ENCODE measurements around the gene TBX4. TPM values are rescaled to one million over a fixed set of nuclear protein-coding genes. Genes with fewer than 3 reads are reported as not detected.

The TBX4 gene
- total RNA-seq, 4 donors from 2014 or later, result 0.27 TPM; not detected in 3

DNA sequence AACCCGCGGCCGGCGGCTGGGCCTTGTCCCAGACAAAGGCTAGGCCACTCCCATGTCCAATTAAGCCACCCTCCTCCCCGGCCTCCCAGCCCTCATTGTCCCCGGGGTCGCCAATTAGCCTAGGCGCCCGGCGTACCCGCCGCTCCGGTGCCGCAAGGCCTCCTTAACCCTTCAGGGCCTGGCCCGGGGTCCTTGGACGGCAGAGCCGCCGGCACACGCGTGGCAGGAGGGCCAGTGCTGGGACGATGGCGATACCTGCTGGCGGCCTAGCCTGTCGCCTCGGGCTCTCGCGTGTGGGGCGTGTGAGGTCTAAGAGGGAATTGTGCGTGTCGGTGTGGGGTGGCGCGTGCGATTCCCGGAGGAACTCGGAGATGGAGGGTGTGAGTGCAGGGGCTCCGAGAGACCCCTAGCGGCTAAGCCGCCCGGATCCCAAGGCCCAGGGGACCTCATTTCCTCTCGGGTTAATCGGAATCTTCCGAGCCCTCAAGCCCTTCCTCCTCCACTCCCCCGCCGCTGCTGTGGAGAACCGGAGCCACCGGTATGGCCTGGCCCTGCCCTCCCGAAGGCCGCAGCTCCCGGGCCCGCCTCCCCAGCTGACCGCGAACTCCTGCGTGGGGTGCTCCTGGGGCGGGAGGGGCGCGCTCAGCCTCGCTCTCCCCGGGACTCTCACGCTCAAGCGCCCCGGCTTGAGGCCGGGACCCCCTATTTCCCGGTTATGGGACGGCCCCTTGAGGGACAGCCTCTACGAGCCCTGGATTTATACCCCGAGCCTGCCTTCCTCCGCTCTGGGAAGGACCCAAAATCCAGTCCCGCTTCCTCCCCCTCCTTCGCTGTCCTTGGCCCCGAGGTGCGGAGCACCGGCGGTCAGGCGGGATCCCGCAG, 40.7 kb upstream of the TBX4 start:
- peak overlapping the region; percentile 53 to 72 for H3K4me3 ChIP-seq
- H3K27me3 ChIP-seq, result peaks cover 27% of the 10 kb centered on the region
- peaks cover 0 to 9% of the 10 kb centered on the region in 2 donors for H3K36me3 ChIP-seq
- H3K4me1 ChIP-seq, result peaks cover 0 to 88% (median 33%) of the 10 kb centered on the region in 3 donors
- peak; percentile 46 for ATAC-seq
- no peaks in the 10 kb centered on the region for H3K9me3 ChIP-seq
- 0% methylated on average over 1 to 5 of the region's 75 CpGs for whole genome bisulfite sequencing, 2 donors (ENCODE audit: low coverage in 1 of 2)
- TF ChIP-seq POLR2AphosphoS5 (IDR thresholded peaks at IDR 0.05), result no peak
- TF ChIP-seq, protein P1, sequence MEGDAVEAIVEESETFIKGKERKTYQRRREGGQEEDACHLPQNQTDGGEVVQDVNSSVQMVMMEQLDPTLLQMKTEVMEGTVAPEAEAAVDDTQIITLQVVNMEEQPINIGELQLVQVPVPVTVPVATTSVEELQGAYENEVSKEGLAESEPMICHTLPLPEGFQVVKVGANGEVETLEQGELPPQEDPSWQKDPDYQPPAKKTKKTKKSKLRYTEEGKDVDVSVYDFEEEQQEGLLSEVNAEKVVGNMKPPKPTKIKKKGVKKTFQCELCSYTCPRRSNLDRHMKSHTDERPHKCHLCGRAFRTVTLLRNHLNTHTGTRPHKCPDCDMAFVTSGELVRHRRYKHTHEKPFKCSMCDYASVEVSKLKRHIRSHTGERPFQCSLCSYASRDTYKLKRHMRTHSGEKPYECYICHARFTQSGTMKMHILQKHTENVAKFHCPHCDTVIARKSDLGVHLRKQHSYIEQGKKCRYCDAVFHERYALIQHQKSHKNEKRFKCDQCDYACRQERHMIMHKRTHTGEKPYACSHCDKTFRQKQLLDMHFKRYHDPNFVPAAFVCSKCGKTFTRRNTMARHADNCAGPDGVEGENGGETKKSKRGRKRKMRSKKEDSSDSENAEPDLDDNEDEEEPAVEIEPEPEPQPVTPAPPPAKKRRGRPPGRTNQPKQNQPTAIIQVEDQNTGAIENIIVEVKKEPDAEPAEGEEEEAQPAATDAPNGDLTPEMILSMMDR (IDR thresholded peaks at IDR 0.05), result peak in 2 of 4 experiments; percentile 5 to 31
- H3K27ac ChIP-seq, result peak overlapping the region; percentile 64 to 94 (median 92)

DNA sequence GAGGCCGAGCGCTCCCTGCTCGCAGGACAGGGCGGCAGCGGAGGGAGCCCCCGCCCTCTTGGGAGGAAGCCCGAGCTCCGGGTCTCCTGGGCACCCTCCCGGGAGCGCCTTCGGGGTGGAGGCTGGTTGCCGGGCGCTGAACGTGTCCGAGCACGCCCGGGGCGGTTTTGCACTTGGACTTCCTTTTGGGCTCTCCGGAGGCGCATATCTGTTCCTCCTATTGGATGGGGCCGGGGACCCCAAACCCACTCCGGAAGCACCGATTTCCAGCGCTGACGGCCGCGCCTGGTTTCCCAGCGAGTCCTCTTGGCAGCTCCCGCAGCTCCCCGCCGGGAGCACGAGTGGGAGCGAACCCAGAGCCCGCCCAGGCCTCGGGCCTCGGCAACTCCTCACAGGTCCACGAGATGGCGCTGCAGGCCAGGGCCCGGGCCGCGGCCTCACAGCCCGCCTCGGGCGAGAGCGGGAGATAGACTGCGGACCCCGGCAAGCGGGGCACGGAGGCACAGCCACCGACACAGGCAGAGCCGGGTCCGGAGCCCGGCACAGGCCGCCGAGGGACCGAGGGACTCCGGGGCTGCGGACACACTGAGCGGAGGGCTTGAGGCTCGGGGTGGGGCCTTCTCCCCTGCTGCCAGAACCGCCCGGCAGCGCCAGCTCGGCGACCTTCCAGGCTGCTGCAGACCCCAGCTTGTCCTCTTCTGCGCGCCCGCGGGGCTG, 39.9 kb upstream of the TBX4 start:
- Histone ChIP-seq H3K4me3 (peak overlapping the region; percentile 53 to 72), H3K27ac (peak overlapping the region; percentile 64 to 94 (median 92)), H3K27me3 (peaks cover 27% of the 10 kb centered on the region), H3K9me3 (no peaks in the 10 kb centered on the region), H3K36me3 (peaks cover 0 to 9% of the 10 kb centered on the region in 2 donors), H3K4me1 (peaks cover 0 to 88% (median 40%) of the 10 kb centered on the region in 3 donors)
- no CpG with 5 or more reads among the region's 69 CpGs for WGBS, 2 donors (ENCODE audit: low coverage in 1 of 2)
- TF ChIP-seq EP300 (IDR thresholded peaks at IDR 0.05), result no peak
- peak; percentile 40 for TF ChIP-seq POLR2AphosphoS5 (IDR thresholded peaks at IDR 0.05)
- TF ChIP-seq, protein P1 (IDR thresholded peaks at IDR 0.05), result peak; percentile 98 to 99 (median 98)
- TF ChIP-seq POLR2A (IDR thresholded peaks at IDR 0.05), result peak in 1 of 2 donors; percentile 37
- peak; percentile 80 for ATAC-seq

DNA sequence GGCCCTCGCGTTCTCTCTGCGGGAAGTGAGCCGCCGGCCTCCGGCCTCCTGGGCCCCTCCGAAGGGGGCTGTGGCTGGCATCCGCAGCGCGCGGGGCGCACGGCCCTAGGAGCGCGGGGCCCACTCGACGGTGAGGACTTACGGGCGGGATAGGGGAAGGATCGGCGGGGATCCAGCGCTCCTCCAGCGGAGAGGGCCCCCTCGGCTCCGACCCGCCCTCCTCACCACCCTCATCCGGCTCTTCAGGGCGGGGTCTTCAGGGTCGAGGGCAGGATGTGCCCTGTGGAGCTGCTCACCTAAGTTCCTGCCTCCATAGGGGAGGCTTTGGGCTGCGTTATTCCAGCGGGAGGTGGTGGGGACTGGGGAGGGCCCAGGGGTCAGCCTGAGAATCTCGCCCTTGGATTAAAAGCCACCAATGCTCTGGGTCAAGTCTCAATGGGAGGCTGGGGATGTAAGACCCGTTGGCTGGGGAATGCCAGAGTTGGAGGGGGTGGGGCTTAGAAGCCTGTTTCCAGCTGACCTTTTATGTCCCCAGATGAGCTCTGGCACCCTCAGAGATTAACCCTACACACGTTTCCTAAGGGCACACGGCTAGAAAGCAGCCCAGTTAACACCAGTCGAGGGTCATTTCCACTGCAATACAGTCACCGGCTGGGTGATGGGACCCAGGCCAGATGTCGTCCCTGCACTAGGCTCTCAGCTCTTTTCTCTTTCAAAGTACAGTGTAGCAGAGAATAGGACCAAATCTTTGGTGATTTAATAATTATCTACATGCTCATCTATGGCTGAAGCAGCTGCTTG, 39.2 kb upstream of the TBX4 start:
- Histone ChIP-seq H3K4me1 (peaks cover 0 to 83% (median 40%) of the 10 kb centered on the region in 3 donors), H3K4me3 (peak overlapping the region; percentile 53 to 72), H3K27me3 (peaks cover 21% of the 10 kb centered on the region), H3K9me3 (no peaks in the 10 kb centered on the region), H3K36me3 (peaks cover 0 to 6% of the 10 kb centered on the region in 2 donors), H3K27ac (peak overlapping the region; percentile 64 to 94 (median 92))
- ATAC-seq, result peak; percentile 0
- TF ChIP-seq EP300 (IDR thresholded peaks at IDR 0.05) (no peak), POLR2A (IDR thresholded peaks at IDR 0.05) (no peak), POLR2AphosphoS5 (IDR thresholded peaks at IDR 0.05) (no peak)
- TF ChIP-seq, protein P1 (IDR thresholded peaks at IDR 0.05), result no peak
- WGBS, 2 donors (ENCODE audit: low coverage in 1 of 2), result 0 to 48% methylated on average over 1 to 3 of the region's 38 CpGs

DNA sequence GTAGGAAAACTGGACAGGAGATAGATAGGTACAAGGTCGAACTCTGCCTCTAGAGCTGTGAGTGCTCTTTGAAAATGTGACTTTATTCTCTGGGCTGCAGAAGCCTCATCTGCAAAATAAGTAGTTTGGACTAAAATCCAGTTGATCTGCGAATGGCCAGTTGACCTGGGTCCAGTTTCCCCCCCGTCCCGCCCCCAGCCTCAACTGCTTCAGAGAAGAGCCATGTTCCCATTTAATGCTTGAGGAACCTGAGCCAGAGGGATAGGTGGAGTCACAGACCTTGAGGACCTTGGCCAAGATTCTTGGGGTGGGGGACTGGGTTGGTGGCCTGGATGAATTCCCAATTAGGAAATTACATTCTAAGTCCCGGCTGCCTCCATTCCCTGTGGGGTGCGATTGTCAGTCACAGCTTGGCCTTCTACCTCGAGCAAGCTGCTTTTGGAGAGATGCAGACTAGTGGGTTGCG, 38.5 kb upstream of the TBX4 start:
- Histone ChIP-seq H3K27ac (peak overlapping the region in 3 of 4 donors; percentile 90 to 94 (median 94)), H3K36me3 (no peaks in the 10 kb centered on the region), H3K27me3 (peaks cover 17% of the 10 kb centered on the region), H3K4me3 (peak overlapping the region in 1 of 2 donors; percentile 72), H3K9me3 (no peaks in the 10 kb centered on the region), H3K4me1 (peaks cover 0 to 76% (median 40%) of the 10 kb centered on the region in 3 donors)
- 91% methylated on average over 3 of the region's 8 CpGs; no CpG with 5 or more reads in 1 of the 2 donors for WGBS, 2 donors (ENCODE audit: low coverage in 1 of 2)
- no peak for ATAC-seq
- TF ChIP-seq POLR2A (IDR thresholded peaks at IDR 0.05) (no peak), EP300 (IDR thresholded peaks at IDR 0.05) (no peak), POLR2AphosphoS5 (IDR thresholded peaks at IDR 0.05) (no peak)
- TF ChIP-seq, protein P1 (IDR thresholded peaks at IDR 0.05), result no peak
